ENCODE measurements around the gene ELOVL1.

The ELOVL1 gene

GRCh38 chr1:43352881-43353280 lies 14.9 kb downstream of the ELOVL1 start:
- no peak for DNase-seq

GRCh38 chr1:43352351-43352705 lies 15.5 kb downstream of the ELOVL1 start:
- DNase-seq = no peak

- no peak for DNase-seq
These were observed 16.1 kb downstream of the ELOVL1 start for GRCh38 chr1:43351421-43352350.

- no peak for DNase-seq
These were observed 16.8 kb downstream of the ELOVL1 start for GRCh38 chr1:43350976-43351375.

GRCh38 chr1:43349594-43350306 lies 18.1 kb downstream of the ELOVL1 start:
- DNase-seq = no peak

- peak; percentile 41 for DNase-seq
These were observed 18.8 kb downstream of the ELOVL1 start for GRCh38 chr1:43348809-43349593.

- no peak for DNase-seq
These were observed 19.4 kb downstream of the ELOVL1 start for GRCh38 chr1:43348343-43348808.

- DNase-seq = no peak
These were observed 21.2 kb downstream of the ELOVL1 start for GRCh38 chr1:43346636-43347035.

- no peak for DNase-seq
These were observed 22.7 kb downstream of the ELOVL1 start for GRCh38 chr1:43345120-43345519.

- no peak for DNase-seq
These were observed 23.5 kb downstream of the ELOVL1 start for GRCh38 chr1:43344267-43344850.

- DNase-seq = no peak
These were observed 27.3 kb downstream of the ELOVL1 start for GRCh38 chr1:43340559-43340958.

- no peak for DNase-seq
These were observed 28.1 kb downstream of the ELOVL1 start for GRCh38 chr1:43339584-43340232.

- DNase-seq = no peak
These were observed 29.8 kb downstream of the ELOVL1 start for GRCh38 chr1:43338001-43338400.

- no peak for DNase-seq
These were observed 30.2 kb downstream of the ELOVL1 start, which contains the start of gene MPL for GRCh38 chr1:43337588-43337987. MPL (plus strand) TSS chr1:43337818; CDS start chr1:43337849, 31 bp downstream.

GRCh38 chr1:43334453-43335205 lies 33.2 kb downstream of the ELOVL1 start:
- DNase-seq = no peak

- DNase-seq = no peak
These were observed 36.1 kb downstream of the ELOVL1 start for GRCh38 chr1:43331688-43332087.

GRCh38 chr1:43329995-43330751 lies 37.6 kb downstream of the ELOVL1 start:
- peak; percentile 51 for DNase-seq

GRCh38 chr1:43327549-43328292 lies 40.1 kb downstream of the ELOVL1 start:
- no peak for DNase-seq

GRCh38 chr1:43325381-43325780 lies 42.4 kb downstream of the ELOVL1 start:
- no peak for DNase-seq

GRCh38 chr1:43324810-43325209 lies 43.0 kb downstream of the ELOVL1 start:
- DNase-seq = no peak
